ENCODE results near the gene KLF9. TPM values are rescaled to one million over a fixed set of nuclear protein-coding genes. Genes with fewer than 3 reads are reported as not detected.

The KLF9 gene
- total and polyA plus RNA-seq, 2 donors (not counting 3 experiments of a cell fraction or from before 2014, with no cell fraction given), result 7.3 to 17.2 TPM

- Histone ChIP-seq H3K9me1 (replicated peaks; ENCODE audit: control insufficient read depth, extremely low read depth, insufficient read depth, low read length) (no peaks in the 10 kb centered on the region), H4K20me1 (replicated peaks; ENCODE audit: control insufficient read depth, extremely low read depth, insufficient read depth, low read length) (no peaks in the 10 kb centered on the region), H3K4me2 (ENCODE audit: insufficient read depth, low read length) (peak overlapping the region; percentile 46), H3K9me3 (replicated peaks; ENCODE audit: control insufficient read depth, insufficient read depth, low read length) (no peaks in the 10 kb centered on the region), H3K27me3 (ENCODE audit: control insufficient read depth in 2 of 2, insufficient read depth in 2 of 2, low read length in 2 of 2) (no peaks in the 10 kb centered on the region), H3K79me2 (ENCODE audit: control insufficient read depth, insufficient read depth, low read length) (no peaks in the 10 kb centered on the region), H3K9ac (replicated peaks; ENCODE audit: extremely low read depth, insufficient read depth, low read length) (peak overlapping the region; percentile 97), H2AFZ (ENCODE audit: low read depth, low read length) (no peak overlapping the region), H3K4me1 (ENCODE audit: control insufficient read depth, extremely low read depth, insufficient read depth, low read length) (peaks cover 28% of the 10 kb centered on the region), H3K4me3 (replicated peaks in 1 of 3; ENCODE audit: insufficient read depth in 1 of 3, low read depth in 1 of 3, low read length in 3 of 3) (peak overlapping the region in 2 of 3 experiments; percentile 43 to 50), H3K36me3 (ENCODE audit: control insufficient read depth in 2 of 2, extremely low read depth in 1 of 2, insufficient read depth in 2 of 2, low read length in 2 of 2) (no peaks in the 10 kb centered on the region), H3K27ac (ENCODE audit: insufficient read depth, low read depth, low read length) (peak overlapping the region; percentile 96)
- POLR2A ChIA-PET, result interaction anchor here (0.6 to 3.3 kb wide), 15 partner anchors 9 to 183 kb away, joined by 3 to 20 read pairs (median 6); no protein-coding TSS in a partner anchor
- dilution Hi-C loops (cut with MboI; ENCODE audit: extremely low pct_ligation_motif_present, low sequenced_read_pairs), result no loop called here
- CTCF ChIA-PET, result interaction anchor here (0.6 to 5.6 kb wide), 12 partner anchors 9 to 185 kb away, joined by 3 to 76 read pairs (median 6); no protein-coding TSS in a partner anchor
- FAIRE-seq (peak; percentile 87), DNase-seq (ENCODE audit: low read depth, low spot score) (peak; percentile 98)
- TSS peak; percentile 77 for BruUV-seq (replicated peaks)
- intact Hi-C loops (cut with micrococcal nuclease), result loop anchor here (1.0 to 10.0 kb wide), 12 partner anchors 7 to 1945 kb away; partner anchors contain the start of genes APBA1 and ZFAND5
- TF ChIP-seq MYC (IDR thresholded peaks at IDR 0.05; ENCODE audit: low read depth, low read length), result no peak
- TF ChIP-seq POLR2A (IDR thresholded peaks at IDR 0.05; ENCODE audit: low read depth, low read length), result peak; percentile 92
- TF ChIP-seq JUN (IDR thresholded peaks at IDR 0.05; ENCODE audit: borderline replicate concordance, insufficient read depth, insufficient read length, low read depth), result peak; percentile 68
- no peak for TF ChIP-seq EZH2 (IDR thresholded peaks at IDR 0.05; ENCODE audit: borderline replicate concordance, low read depth, low read length, severe bottlenecking)
- TF ChIP-seq POLR2AphosphoS5 (IDR thresholded peaks at IDR 0.05; ENCODE audit: insufficient read depth, low read depth, low read length), result peak; percentile 94
- peak; percentile 80 for TF ChIP-seq FOS (IDR thresholded peaks at IDR 0.05; ENCODE audit: borderline replicate concordance, insufficient read depth, low read length)
- peak in 1 of 2 donors; percentile 9 for TF ChIP-seq CTCF (IDR thresholded peaks at IDR 0.05; ENCODE audit: extremely low read depth in 1 of 2, insufficient read depth in 1 of 2, low read depth in 1 of 2, low read length in 2 of 2)
Measured at GRCh38 chr9:70419556-70420440, 5.3 kb upstream of the KLF9 start.
